CD14-positive monocyte (primary cell): ENCODE measurements around the gene PRPF18. TPM values are rescaled to one million over a fixed set of nuclear protein-coding genes. Genes with fewer than 3 reads are reported as not detected.

ENCODE experiments used
- DNase-seq, 3 donors: peaks; one replicate each; pipeline ENCODE4 v3.0.0-alpha.2; 2011 to 2022
- H2AFZ ChIP-seq: 2 replicates; pipeline ENCODE4 v1.6.0; 2012; ENCODE audit warnings: mild to moderate bottlenecking, low read depth, low read length, inconsistent platforms; ENCODE audit not compliant: insufficient read depth, poor library complexity, severe bottlenecking
- H3K27ac ChIP-seq, 2 donors: 1 replicate in 1 of 2; 2 replicates in 1 of 2; pipeline ENCODE4 v1.5.1; 2012 to 2013; ENCODE audit warnings: low read length in 2 of 2, control low read depth in 1 of 2, inconsistent platforms in 1 of 2, low read depth in 1 of 2, mild to moderate bottlenecking in 1 of 2
- H3K27me3 ChIP-seq, 2 donors: one replicate each; pipeline versions ENCODE4 v1.6.0 to v1.6.1; 2011 to 2013; ENCODE audit warnings: low read length in 2 of 2; ENCODE audit not compliant: control insufficient read depth in 2 of 2, insufficient read depth in 2 of 2
- H3K36me3 ChIP-seq, 2 donors: replicated peaks in 1 of 2; 1 replicate in 1 of 2; 2 replicates in 1 of 2; pipeline versions ENCODE4 v1.5.1 to v1.6.1; 2012 to 2013; ENCODE audit warnings: low read length in 2 of 2, control low read depth in 1 of 2, inconsistent platforms in 1 of 2, mild to moderate bottlenecking in 1 of 2; ENCODE audit not compliant: insufficient read depth in 2 of 2, control insufficient read depth in 1 of 2
- H3K4me1 ChIP-seq, 2 donors: 1 replicate in 1 of 2; 2 replicates in 1 of 2; pipeline versions ENCODE4 v1.5.1 to v1.6.1; 2012 to 2013; ENCODE audit warnings: low read length in 2 of 2, control low read depth in 1 of 2, inconsistent platforms in 1 of 2, mild to moderate bottlenecking in 1 of 2, moderate library complexity in 1 of 2; ENCODE audit not compliant: insufficient read depth in 2 of 2, control insufficient read depth in 1 of 2
- H3K4me2 ChIP-seq: replicated peaks from 2 replicates; pipeline ENCODE3; 2012; ENCODE audit warnings: low read length, moderate library complexity, mild to moderate bottlenecking; ENCODE audit not compliant: poor library complexity, severe bottlenecking; ENCODE audit errors: extremely low read depth
- H3K4me3 ChIP-seq, 3 experiments: fragments of 200-600 bp in 1 of 3; sonication (generic) in 1 of 3; replicated peaks in 1 of 3; 1 replicate in 2 of 3; 2 replicates in 1 of 3; pipeline ENCODE4 v1.5.1; 2011 to 2013; ENCODE audit warnings: low read length in 3 of 3, mild to moderate bottlenecking in 3 of 3, control low read depth in 2 of 3, low read depth in 2 of 3, inconsistent platforms in 1 of 3, moderate library complexity in 1 of 3
- H3K79me2 ChIP-seq: 2 replicates; pipeline ENCODE4 v1.6.0; 2012; ENCODE audit warnings: mild to moderate bottlenecking, control low read depth, inconsistent platforms, low read length, moderate library complexity; ENCODE audit not compliant: insufficient read depth
- H3K9ac ChIP-seq: 2 replicates; pipeline ENCODE4 v1.6.0; 2017; ENCODE audit warnings: low read length, mild to moderate bottlenecking; ENCODE audit not compliant: insufficient read depth, poor library complexity, severe bottlenecking
- H3K9me3 ChIP-seq, 2 donors: replicated peaks in 1 of 2; 1 replicate in 1 of 2; 2 replicates in 1 of 2; pipeline versions ENCODE4 v1.5.1 to v1.6.1; 2012 to 2013; ENCODE audit warnings: low read length in 2 of 2, control low read depth in 1 of 2; ENCODE audit not compliant: control insufficient read depth in 1 of 2, insufficient read depth in 1 of 2
- H4K20me1 ChIP-seq: 2 replicates; pipeline ENCODE4 v1.6.0; 2012; ENCODE audit warnings: mild to moderate bottlenecking, low read length, control low read depth, moderate library complexity; ENCODE audit not compliant: insufficient read depth
- H3K27ac Mint-ChIP-seq, 7 donors: one replicate each; pipeline ENCODE4 v1.8.0; 2020; ENCODE audit warnings: mild to moderate bottlenecking in 7 of 7, mixed read lengths in 7 of 7, moderate library complexity in 6 of 7, inconsistent platforms in 2 of 7
- H3K27me3 Mint-ChIP-seq, 3 donors: one replicate each; pipeline ENCODE4 v1.8.0; 2021 to 2022; ENCODE audit warnings: low read depth in 3 of 3, mild to moderate bottlenecking in 3 of 3, mixed read lengths in 3 of 3, moderate library complexity in 3 of 3, inconsistent platforms in 1 of 3
- H3K36me3 Mint-ChIP-seq, 2 donors: one replicate each; pipeline ENCODE4 v1.8.0; 2020; ENCODE audit warnings: mixed read lengths in 2 of 2, inconsistent platforms in 1 of 2, mild to moderate bottlenecking in 1 of 2
- H3K4me1 Mint-ChIP-seq: one replicate; pipeline ENCODE4 v1.8.0; 2020; ENCODE audit warnings: mild to moderate bottlenecking, mixed read lengths
- H3K4me3 Mint-ChIP-seq, 2 donors: one replicate each; pipeline ENCODE4 v1.8.0; 2020; ENCODE audit warnings: mild to moderate bottlenecking in 2 of 2, mixed read lengths in 2 of 2, moderate library complexity in 1 of 2
- H3K9me3 Mint-ChIP-seq, 7 donors: one replicate each; pipeline ENCODE4 v1.8.0; 2020 to 2022; ENCODE audit warnings: mixed read lengths in 7 of 7, mild to moderate bottlenecking in 6 of 7, moderate library complexity in 6 of 7, inconsistent platforms in 2 of 7
- CTCF ChIP-seq: fragments of 200-600 bp; IDR thresholded peaks from one replicate; pipeline ENCODE4 v1.8.0; 2022; ENCODE audit warnings: antibody characterized with exemption, mild to moderate bottlenecking
- WGBS: methylation state at CpG from one replicate; pipeline ENCODE4 v1.1.5; 2013; ENCODE audit warnings: missing lambda C conversion rate; ENCODE audit not compliant: insufficient coverage; 5-methylcytosine and 5-hydroxymethylcytosine counted together
- intact Hi-C, 2 donors: fragments of 100-400 bp; cut with micrococcal nuclease; formaldehyde crosslinking; loops; one replicate each; pipeline versions ENCODE4 v1.15.0 to v1.15.1; 2023
- polyA plus RNA-seq, 3 donors: library from polyadenylated mRNA; depleted of rRNA in 1 of 3; unstranded in 2 of 3; stranded (reverse) in 1 of 3; fragments of 300-500 nt in 2 of 3; fragments of >200 nt in 1 of 3; fragmentation: Illumina TruSeq in 2 of 3; gene quantifications; 1 replicate in 2 of 3; 2 replicates in 1 of 3; pipeline ENCODE4 v1.2.3, GENCODE V29; 2012 to 2021

Gene PRPF18
- polyA plus RNA-seq, 3 donors: 13.8 to 31.4 (median 26.8) TPM

GRCh38 chr10:13637303-13637856, 50.6 kb downstream of the PRPF18 start:
- TF ChIP-seq CTCF: no peak
- peaks cover 74 to 75% of the 10 kb centered on the region in 2 donors for H3K36me3 Mint-ChIP-seq

GRCh38 chr10:13637894-13638293, 51.1 kb downstream of the PRPF18 start:
- Mint-ChIP-seq H3K36me3 (peaks cover 74 to 76% of the 10 kb centered on the region in 2 donors), H3K27ac (no peak overlapping the region), H3K4me3 (no peak overlapping the region), H3K27me3 (peaks cover 0 to 1% (median 0%) of the 10 kb centered on the region in 3 donors), H3K9me3 (peaks cover 13 to 22% (median 20%) of the 10 kb centered on the region in 7 donors), H3K4me1 (peaks cover 15% of the 10 kb centered on the region)
- TF ChIP-seq CTCF: no peak
- Histone ChIP-seq H2AFZ (no peak overlapping the region), H3K27me3 (no peaks in the 10 kb centered on the region), H3K9ac (no peak overlapping the region), H3K36me3 (peaks cover 22 to 67% of the 10 kb centered on the region in 2 donors), H3K27ac (no peak overlapping the region), H3K4me3 (no peak overlapping the region), H3K4me1 (peaks cover 7 to 9% of the 10 kb centered on the region in 2 donors), H3K9me3 (peaks cover 9 to 13% of the 10 kb centered on the region in 2 donors), H3K79me2 (no peaks in the 10 kb centered on the region), H4K20me1 (no peaks in the 10 kb centered on the region), H3K4me2 (no peak overlapping the region)
- WGBS: 100% methylated on average over 4 of the region's 5 CpGs
- no peak for DNase-seq
- intact Hi-C loops: no loop called here

More at GRCh38 chr10:13637303-13637856, 50.6 kb downstream of the PRPF18 start:
- H3K27ac Mint-ChIP-seq: no peak overlapping the region
- H3K4me3 Mint-ChIP-seq: no peak overlapping the region
- H3K36me3 ChIP-seq: peaks cover 22 to 68% of the 10 kb centered on the region in 2 donors
- H3K9me3 Mint-ChIP-seq: peaks cover 10 to 18% (median 16%) of the 10 kb centered on the region in 7 donors
- no peak overlapping the region for H2AFZ ChIP-seq
- no peaks in the 10 kb centered on the region for H4K20me1 ChIP-seq
- WGBS: no CpG with 5 or more reads among the region's 1 CpG
- no peak overlapping the region for H3K9ac ChIP-seq
- H3K4me1 ChIP-seq: peaks cover 9% of the 10 kb centered on the region in 2 donors
- peaks cover 0 to 1% (median 0%) of the 10 kb centered on the region in 3 donors for H3K27me3 Mint-ChIP-seq
- H3K79me2 ChIP-seq: no peaks in the 10 kb centered on the region
- no peak overlapping the region for H3K4me2 ChIP-seq
- H3K9me3 ChIP-seq: peaks cover 6 to 9% of the 10 kb centered on the region in 2 donors
- H3K27me3 ChIP-seq: no peaks in the 10 kb centered on the region
- no peak overlapping the region for H3K4me3 ChIP-seq
- intact Hi-C loops: no loop called here
- H3K4me1 Mint-ChIP-seq: peaks cover 16% of the 10 kb centered on the region
- no peak for DNase-seq
- H3K27ac ChIP-seq: no peak overlapping the region
